IMR-90 (cell line): ENCODE results near the gene KCNG4. TPM values are rescaled to one million over a fixed set of nuclear protein-coding genes. Genes with fewer than 3 reads are reported as not detected.

Experiments
- ATAC-seq: fragments of 200-7000 bp; cut with Tn5 transposase; 2 replicates; pipeline ENCODE4 v1.9.1; 2020; ENCODE audit warnings: low read depth, mild to moderate bottlenecking, moderate library complexity
- BruUV-seq: library from RNA; stranded (reverse); fragments of 400-500 nt; replicated peaks from 2 replicates; lab custom pipeline; 2021; lab: Mats Ljungman, UMichigan
- CTCF ChIA-PET: fragments of 300-600 bp; formaldehyde crosslinking; extraction: SDS; loops from one replicate; lab custom pipeline; 2021; ENCODE audit warnings: antibody characterized with exemption; lab: Yijun Ruan, JAX
- POLR2A ChIA-PET: fragments of 300-600 bp; sonication (Branson Sonifier 250); formaldehyde crosslinking; loops from one replicate; lab custom pipeline; 2022; ENCODE audit warnings: antibody characterized with exemption; ENCODE audit not compliant: unreplicated experiment; lab: Charles Lee
- DNase-seq: peaks from one replicate; pipeline ENCODE4 v3.0.0; 2013
- H2AFZ ChIP-seq: replicated peaks from 2 replicates; pipeline ENCODE3; 2013; ENCODE audit warnings: low read length, mild to moderate bottlenecking; ENCODE audit not compliant: poor library complexity
- H2AK5ac ChIP-seq: 2 replicates; pipeline ENCODE4 v1.6.1; 2013; ENCODE audit warnings: low read depth, low read length, inconsistent platforms
- H2AK9ac ChIP-seq: replicated peaks from 2 replicates; pipeline ENCODE3; 2013; ENCODE audit warnings: mild to moderate bottlenecking, low read depth, low read length, moderate library complexity; ENCODE audit not compliant: poor library complexity
- H2BK120ac ChIP-seq: 2 replicates; pipeline ENCODE4 v1.6.1; 2013; ENCODE audit warnings: low read depth, low read length, inconsistent platforms
- H2BK15ac ChIP-seq: 3 replicates; pipeline ENCODE4 v1.6.1; 2013; ENCODE audit warnings: low read depth, low read length, inconsistent platforms
- H2BK20ac ChIP-seq: 2 replicates; pipeline ENCODE4 v1.6.1; 2013; ENCODE audit warnings: low read depth, mild to moderate bottlenecking, inconsistent platforms, low read length, moderate library complexity
- H2BK5ac ChIP-seq: 2 replicates; pipeline ENCODE4 v1.6.1; 2013; ENCODE audit warnings: mild to moderate bottlenecking, low read depth, low read length, inconsistent platforms; ENCODE audit not compliant: poor library complexity, severe bottlenecking
- H3K14ac ChIP-seq: replicated peaks from 2 replicates; pipeline ENCODE4 v1.6.1; 2013; ENCODE audit warnings: low read depth, low read length, inconsistent platforms
- H3K18ac ChIP-seq: 2 replicates; pipeline ENCODE4 v1.6.1; 2013; ENCODE audit warnings: low read depth, low read length, control low read depth
- H3K23ac ChIP-seq: 2 replicates; pipeline ENCODE4 v1.6.1; 2013; ENCODE audit warnings: low read depth, low read length, inconsistent platforms
- H3K27ac ChIP-seq: 2 replicates; pipeline ENCODE4 v1.5.1; 2013; ENCODE audit warnings: mild to moderate bottlenecking, control low read depth, low read length; ENCODE audit not compliant: insufficient read depth
- H3K27me3 ChIP-seq: 2 replicates; pipeline ENCODE4 v1.6.1; 2013; ENCODE audit warnings: low read length; ENCODE audit not compliant: control insufficient read depth, insufficient read depth
- H3K36me3 ChIP-seq: 2 replicates; pipeline ENCODE4 v1.6.1; 2013; ENCODE audit warnings: low read length, mixed read lengths; ENCODE audit not compliant: control insufficient read depth, insufficient read depth
- H3K4ac ChIP-seq: 2 replicates; pipeline ENCODE4 v1.6.1; 2013; ENCODE audit warnings: low read depth, low read length, inconsistent platforms
- H3K4me1 ChIP-seq: 2 replicates; pipeline ENCODE4 v1.6.1; 2013; ENCODE audit warnings: low read length, mixed read lengths; ENCODE audit not compliant: control insufficient read depth, insufficient read depth
- H3K4me2 ChIP-seq: 2 replicates; pipeline ENCODE4 v1.6.1; 2013; ENCODE audit warnings: low read depth, mild to moderate bottlenecking, control low read depth, low read length, moderate library complexity
- H3K4me3 ChIP-seq: 2 replicates; pipeline ENCODE4 v1.5.1; 2013; ENCODE audit warnings: low read depth, mild to moderate bottlenecking, control low read depth, low read length, moderate library complexity; ENCODE audit not compliant: insufficient read depth
- H3K56ac ChIP-seq: 2 replicates; pipeline ENCODE4 v1.6.1; 2013; ENCODE audit warnings: low read length, inconsistent platforms; ENCODE audit not compliant: insufficient read depth; ENCODE audit errors: extremely low read depth
- H3K79me1 ChIP-seq, 2 experiments: 2 replicates each; pipeline ENCODE4 v1.6.1; 2013; ENCODE audit warnings: low read length in 2 of 2, inconsistent platforms in 1 of 2, low read depth in 1 of 2
- H3K9ac ChIP-seq: 2 replicates; pipeline ENCODE4 v1.6.1; 2013; ENCODE audit warnings: low read depth, low read length, control low read depth
- H3K9me1 ChIP-seq: 2 replicates; pipeline ENCODE4 v1.6.1; 2013; ENCODE audit warnings: low read length, inconsistent platforms; ENCODE audit not compliant: insufficient read depth
- H3K9me3 ChIP-seq: 2 replicates; pipeline ENCODE4 v1.6.1; 2013; ENCODE audit warnings: low read length; ENCODE audit not compliant: control insufficient read depth, insufficient read depth
- H4K20me1 ChIP-seq: 2 replicates; pipeline ENCODE4 v1.6.1; 2013; ENCODE audit warnings: low read length, inconsistent platforms; ENCODE audit not compliant: insufficient read depth
- H4K5ac ChIP-seq: 2 replicates; pipeline ENCODE4 v1.6.1; 2013; ENCODE audit warnings: mild to moderate bottlenecking, low read depth, low read length, control low read depth
- H4K8ac ChIP-seq, 2 experiments: 2 replicates each; pipeline ENCODE4 v1.6.1; 2013; ENCODE audit warnings: low read depth in 2 of 2, low read length in 2 of 2, control low read depth in 1 of 2, inconsistent platforms in 1 of 2
- H4K91ac ChIP-seq: 2 replicates; pipeline ENCODE4 v1.6.1; 2013; ENCODE audit warnings: low read depth, low read length, inconsistent platforms; ENCODE audit not compliant: insufficient read depth
- BHLHE40 ChIP-seq: fragments of 150-350 bp; IDR thresholded peaks from 2 replicates; pipeline ENCODE4 v1.6.1; 2016; ENCODE audit warnings: mild to moderate bottlenecking, low read depth, low read length
- FOS ChIP-seq: fragments of 150-350 bp; IDR thresholded peaks from 2 replicates; pipeline ENCODE4 v1.6.1; 2016; ENCODE audit warnings: low read depth, low read length
- MAFK ChIP-seq: IDR thresholded peaks from 2 replicates; pipeline ENCODE4 v1.6.1; 2012; ENCODE audit warnings: low read depth, low read length, improper control_type of control experiment
- POLR2A ChIP-seq: IDR thresholded peaks from 2 replicates; pipeline ENCODE4 v1.6.1; 2012; ENCODE audit warnings: mild to moderate bottlenecking, low read depth, low read length
- RCOR1 ChIP-seq: IDR thresholded peaks from 2 replicates; pipeline ENCODE4 v1.6.1; 2012; ENCODE audit warnings: mild to moderate bottlenecking, low read length, improper control_type of control experiment; ENCODE audit not compliant: insufficient replicate concordance
- SMC3 ChIP-seq: fragments of 150-350 bp; IDR thresholded peaks from 2 replicates; pipeline ENCODE4 v1.6.1; 2016; ENCODE audit warnings: low read depth, mild to moderate bottlenecking, antibody characterized with exemption, low read length, moderate library complexity
- WGBS, 2 experiments: methylation state at CpG; one replicate each; pipeline versions ENCODE4 v1.1.5 to v1.1.7; 2013; ENCODE audit warnings: missing lambda C conversion rate in 2 of 2; ENCODE audit not compliant: insufficient read length in 1 of 2; ENCODE audit errors: extremely low coverage in 2 of 2; 5-methylcytosine and 5-hydroxymethylcytosine counted together
- dilution Hi-C: fragments of 300-500 bp; cut with HindIII; formaldehyde crosslinking; loops from one replicate; pipeline ENCODE4 v1.14.3; 2018; ENCODE audit warnings: low sequenced_read_pairs; ENCODE audit not compliant: unreplicated experiment
- in situ Hi-C: fragments of 300-500 bp; cut with MboI; formaldehyde crosslinking; loops from 3 replicates; pipeline ENCODE4 v1.14.3; 2019; ENCODE audit warnings: low sequenced_read_pairs, inconsistent platforms, mixed read lengths
- intact Hi-C: fragments of 100-400 bp; cut with micrococcal nuclease; formaldehyde crosslinking; loops from 2 replicates; pipeline ENCODE4 v1.10.0; 2022
- polyA plus RNA-seq, 3 experiments: library from polyadenylated mRNA; depleted of rRNA; stranded (reverse); fragments of >200 nt; gene quantifications; 2 replicates each; pipeline ENCODE4 v1.2.3, GENCODE V29; 2012; ENCODE audit warnings: low replicate concordance in 1 of 3
- total RNA-seq: library from RNA; depleted of rRNA; stranded (reverse); fragments of >200 nt; gene quantifications from 2 replicates; pipeline ENCODE4 v1.2.3, GENCODE V29; 2012

The KCNG4 gene
- total and polyA plus RNA-seq, 2 of the 4 experiments (the other 2 are of a cell fraction), result not detected

DNA sequence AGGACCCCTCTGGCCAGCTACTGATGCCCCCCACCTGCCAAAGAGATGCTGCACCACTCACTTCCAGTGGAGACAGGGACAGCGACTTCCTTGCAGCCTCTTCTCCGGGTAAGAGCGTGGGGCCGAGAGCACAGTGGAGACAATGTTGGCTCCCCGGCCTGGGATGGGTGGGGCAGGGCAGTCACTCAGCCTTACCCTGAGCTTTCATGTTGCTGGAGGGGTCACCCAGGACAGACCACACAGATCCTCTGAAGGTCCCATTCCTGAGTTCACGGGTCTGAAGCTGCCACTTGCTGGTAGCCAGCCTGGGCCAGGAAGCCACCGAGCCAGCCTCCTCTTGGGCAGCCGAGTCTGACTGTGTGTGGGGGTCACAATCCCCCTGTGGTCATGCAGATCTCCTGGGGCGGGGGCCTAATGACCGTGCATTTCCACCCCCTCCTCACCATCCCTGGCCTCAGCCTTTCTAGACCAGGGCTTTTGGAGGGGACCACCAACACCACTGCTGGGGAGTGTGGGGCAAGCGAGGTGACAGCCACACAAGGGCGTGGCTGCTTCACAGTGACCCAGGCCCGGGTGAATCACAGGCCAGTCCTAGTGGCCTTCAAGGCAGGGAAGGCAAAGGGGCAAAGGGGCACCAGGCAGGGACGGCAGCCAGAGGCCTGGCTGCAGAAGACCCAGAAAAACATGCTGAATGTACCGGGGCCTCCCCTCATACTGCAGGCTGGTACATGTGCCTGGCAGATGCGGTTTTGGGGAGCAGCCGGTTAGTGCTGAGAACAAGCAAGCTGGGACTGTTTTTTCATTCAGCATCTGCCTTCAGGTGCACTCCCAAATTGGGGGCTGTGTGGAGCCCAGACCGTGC lies 63.4 kb downstream of the KCNG4 start:
- H3K9me3 ChIP-seq, result no peaks in the 10 kb centered on the region
- ATAC-seq, result no peak; the same call in 1 of the 2 replicates
- H3K27ac ChIP-seq, result peak overlapping the region; percentile 36
- intact Hi-C loops, result loop anchor here (1.0 to 5.0 kb wide), 5 partner anchors 59 to 308 kb away; partner anchors contain the start of genes MBTPS1 and NECAB2
- peak overlapping the region; percentile 34 for H3K9ac ChIP-seq
- H3K9me1 ChIP-seq, result peaks cover 12% of the 10 kb centered on the region; the same call in 1 of the 2 replicates
- H3K36me3 ChIP-seq, result peaks cover 26% of the 10 kb centered on the region
- H2AFZ ChIP-seq, result peak overlapping the region; percentile 15
- peaks cover 0 to 12% of the 10 kb centered on the region in 2 experiments; a peak in 2 of 4 replicates for H3K79me1 ChIP-seq
- H3K23ac ChIP-seq, result 0 out of 2 replicates have a peak overlapping the region, but pooled peaks have one; percentile 16
- H3K4ac ChIP-seq, result peak overlapping the region; percentile 72
- H2AK9ac ChIP-seq, result peak overlapping the region; percentile 74
- H2BK20ac ChIP-seq, result peak overlapping the region; percentile 35; the same call in 1 of the 2 replicates
- no peak overlapping the region for H3K4me3 ChIP-seq
- peak overlapping the region; percentile 60 for H4K91ac ChIP-seq
- dilution Hi-C loops, result no loop called here
- no peak overlapping the region for H3K56ac ChIP-seq
- H2BK120ac ChIP-seq, result peak overlapping the region; percentile 73
- peak overlapping the region; percentile 35 for H2BK5ac ChIP-seq
- no peak overlapping the region; the same call in 2 of the 3 replicates for H2BK15ac ChIP-seq
- POLR2A ChIA-PET, result interaction anchor here (0.9 to 1.0 kb wide), 2 partner anchors 10 to 125 kb away, joined by 3 to 5 read pairs; partner anchors contain the start of gene TAF1C
- H4K8ac ChIP-seq, result peak overlapping the region; percentile 2 to 67; a peak in 1 of 4 replicates
- H3K14ac ChIP-seq, result peak overlapping the region; percentile 67
- H3K4me1 ChIP-seq, result peaks cover 15% of the 10 kb centered on the region
- DNase-seq, result no peak
- H3K4me2 ChIP-seq, result peak overlapping the region; percentile 35; the same call in 1 of the 2 replicates
- H2AK5ac ChIP-seq, result peak overlapping the region; percentile 75
- H4K5ac ChIP-seq, result peak overlapping the region; percentile 49
- H4K20me1 ChIP-seq, result peaks cover 16% of the 10 kb centered on the region
- in situ Hi-C loops, result loop anchor here (5.0 to 10.0 kb wide), 2 partner anchors 89 to 212 kb away; partner anchors contain the start of gene NECAB2
- H3K18ac ChIP-seq, result no peak overlapping the region; the same call in 1 of the 2 replicates
- TF ChIP-seq BHLHE40 (no peak), RCOR1 (no peak), SMC3 (no peak), POLR2A (no peak), MAFK (no peak), FOS (no peak)
- H3K27me3 ChIP-seq, result no peaks in the 10 kb centered on the region
- CTCF ChIA-PET, result interaction anchor here (0.7 to 3.5 kb wide), 4 partner anchors 11 to 87 kb away, joined by 3 to 24 read pairs (median 8); partner anchors contain the start of gene TAF1C
- BruUV-seq, result no TSS peak
- WGBS, 2 experiments, result 74% methylated on average over 8 of the region's 18 CpGs; no CpG with 5 or more reads in 1 of the 2 experiments
